Mesenchymal stem cell (in vitro differentiated cells and primary cell): ENCODE data around the gene AFF2.

Experiments used
- DNase-seq: peaks from one replicate; pipeline ENCODE4 v3.0.0-alpha.2; 2013
- H2AFZ ChIP-seq: one replicate; pipeline ENCODE4 v1.6.1; 2013; ENCODE audit warnings: low read depth, mild to moderate bottlenecking, control low read depth, inconsistent platforms, low read length, moderate library complexity
- H2AK5ac ChIP-seq: 2 replicates; pipeline ENCODE4 v1.6.1; 2013; ENCODE audit warnings: low read length, moderate library complexity, mild to moderate bottlenecking, inconsistent platforms; ENCODE audit not compliant: severe bottlenecking
- H2BK120ac ChIP-seq: one replicate; pipeline ENCODE4 v1.6.1; 2013; ENCODE audit warnings: low read depth, mild to moderate bottlenecking, inconsistent platforms, low read length, moderate library complexity
- H2BK12ac ChIP-seq, 2 experiments: one replicate each; pipeline ENCODE4 v1.6.1; 2013; ENCODE audit warnings: inconsistent platforms in 2 of 2, low read length in 2 of 2, mild to moderate bottlenecking in 2 of 2, moderate library complexity in 2 of 2, control low read depth in 1 of 2
- H2BK15ac ChIP-seq: one replicate; pipeline ENCODE4 v1.6.1; 2013; ENCODE audit warnings: mild to moderate bottlenecking, low read depth, inconsistent platforms; ENCODE audit not compliant: poor library complexity, severe bottlenecking
- H2BK5ac ChIP-seq: 2 replicates; pipeline ENCODE4 v1.6.1; 2013; ENCODE audit warnings: low read depth, mild to moderate bottlenecking, low read length, control low read depth, inconsistent platforms; ENCODE audit not compliant: poor library complexity, severe bottlenecking
- H3K14ac ChIP-seq, 2 experiments: one replicate each; pipeline ENCODE4 v1.6.1; 2013; ENCODE audit warnings: inconsistent platforms in 2 of 2, low read length in 2 of 2, control low read depth in 1 of 2, mild to moderate bottlenecking in 1 of 2, moderate library complexity in 1 of 2
- H3K18ac ChIP-seq, 2 experiments: one replicate each; pipeline ENCODE4 v1.6.1; 2013; ENCODE audit warnings: inconsistent platforms in 2 of 2, low read length in 2 of 2, control low read depth in 1 of 2, low read depth in 1 of 2, mild to moderate bottlenecking in 1 of 2
- H3K23ac ChIP-seq, 2 experiments: one replicate each; pipeline ENCODE4 v1.6.1; 2013; ENCODE audit warnings: inconsistent platforms in 2 of 2, low read length in 2 of 2, mild to moderate bottlenecking in 2 of 2, moderate library complexity in 2 of 2, control low read depth in 1 of 2
- H3K27ac ChIP-seq: 2 replicates; pipeline ENCODE4 v1.5.1; 2013; ENCODE audit warnings: mild to moderate bottlenecking, moderate library complexity, low read length, control low read depth, inconsistent platforms; ENCODE audit not compliant: poor library complexity, severe bottlenecking
- H3K27me3 ChIP-seq, 2 experiments: 2 replicates each; pipeline versions ENCODE4 v1.6.1 to v1.7.0; 2013; ENCODE audit warnings: low read length in 2 of 2, mild to moderate bottlenecking in 2 of 2, moderate library complexity in 2 of 2, control low read depth in 1 of 2, inconsistent platforms in 1 of 2; ENCODE audit not compliant: control insufficient read depth in 1 of 2, insufficient read depth in 1 of 2
- H3K36me3 ChIP-seq, 2 experiments: 2 replicates each; pipeline versions ENCODE4 v1.6.1 to v1.7.0; 2013; ENCODE audit warnings: low read length in 2 of 2, control low read depth in 1 of 2, inconsistent platforms in 1 of 2, low read depth in 1 of 2, mild to moderate bottlenecking in 1 of 2; ENCODE audit not compliant: insufficient read depth in 2 of 2, control insufficient read depth in 1 of 2
- H3K4ac ChIP-seq, 2 experiments: one replicate each; pipeline ENCODE4 v1.6.1; 2013; ENCODE audit warnings: inconsistent platforms in 2 of 2, low read length in 2 of 2, mild to moderate bottlenecking in 2 of 2, moderate library complexity in 2 of 2, control low read depth in 1 of 2, low read depth in 1 of 2
- H3K4me1 ChIP-seq: 2 replicates; pipeline ENCODE4 v1.6.1; 2013; ENCODE audit warnings: low read depth, low read length, control low read depth; ENCODE audit not compliant: control insufficient read depth, insufficient read depth
- H3K4me2 ChIP-seq: 2 replicates; pipeline ENCODE4 v1.6.1; 2013; ENCODE audit warnings: low read length, mild to moderate bottlenecking, inconsistent platforms; ENCODE audit not compliant: poor library complexity, severe bottlenecking
- H3K4me3 ChIP-seq, 2 experiments: 2 replicates each; pipeline versions ENCODE4 v1.5.1 to v1.7.0; 2013; ENCODE audit warnings: low read length in 2 of 2, mild to moderate bottlenecking in 2 of 2, control low read depth in 1 of 2, low read depth in 1 of 2; ENCODE audit not compliant: insufficient read depth in 1 of 2
- H3K79me1 ChIP-seq: replicated peaks from 2 replicates; pipeline ENCODE4 v1.6.1; 2013; ENCODE audit warnings: mild to moderate bottlenecking, control low read depth, low read length, inconsistent platforms; ENCODE audit not compliant: poor library complexity, severe bottlenecking
- H3K9ac ChIP-seq: 2 replicates; pipeline ENCODE4 v1.7.0; 2013; ENCODE audit warnings: mild to moderate bottlenecking, low read length, moderate library complexity
- H3K9me3 ChIP-seq: 2 replicates; pipeline ENCODE4 v1.7.0; 2013; ENCODE audit warnings: mild to moderate bottlenecking, low read length; ENCODE audit not compliant: control insufficient read depth
- H4K8ac ChIP-seq: one replicate; pipeline ENCODE4 v1.6.1; 2013; ENCODE audit warnings: inconsistent platforms, mild to moderate bottlenecking, low read length, moderate library complexity
- H4K91ac ChIP-seq: one replicate; pipeline ENCODE4 v1.6.1; 2013; ENCODE audit warnings: mild to moderate bottlenecking, low read length, inconsistent platforms
- WGBS: methylation state at CpG from one replicate; pipeline ENCODE4 v1.1.7; 2013; ENCODE audit warnings: mixed read lengths; 5-methylcytosine and 5-hydroxymethylcytosine counted together

AFF2 gene

GRCh38 chrX:148930206-148930729 lies 429.9 kb downstream of the AFF2 start:
- Histone ChIP-seq H3K9me3 (no peaks in the 10 kb centered on the region), H3K18ac (no peak overlapping the region), H2AFZ (no peak overlapping the region), H3K4me3 (no peak overlapping the region), H3K4ac (no peak overlapping the region), H3K4me2 (no peak overlapping the region), H3K14ac (no peak overlapping the region), H3K27me3 (no peaks in the 10 kb centered on the region), H3K36me3 (no peaks in the 10 kb centered on the region), H2BK15ac (no peak overlapping the region), H4K8ac (no peak overlapping the region), H2BK5ac (no peak overlapping the region), H2BK120ac (no peak overlapping the region), H4K91ac (no peak overlapping the region), H3K4me1 (no peaks in the 10 kb centered on the region), H3K9ac (no peak overlapping the region), H2BK12ac (no peak overlapping the region), H3K79me1 (no peaks in the 10 kb centered on the region), H2AK5ac (no peak overlapping the region), H3K23ac (no peak overlapping the region), H3K27ac (no peak overlapping the region)
- WGBS: 80% methylated on average over 2 of the region's 2 CpGs
- no peak for DNase-seq

- H3K4me3 ChIP-seq: no peak overlapping the region
- no peak overlapping the region for H2BK12ac ChIP-seq
- no peak overlapping the region for H2BK120ac ChIP-seq
- no peak overlapping the region for H3K9ac ChIP-seq
- no peak overlapping the region for H2AK5ac ChIP-seq
- WGBS: 99% methylated on average over 4 of the region's 4 CpGs
- H3K27me3 ChIP-seq: no peaks in the 10 kb centered on the region
- H3K79me1 ChIP-seq: no peaks in the 10 kb centered on the region
- no peak overlapping the region for H3K14ac ChIP-seq
- no peaks in the 10 kb centered on the region for H3K9me3 ChIP-seq
- H4K91ac ChIP-seq: no peak overlapping the region
- H2BK15ac ChIP-seq: no peak overlapping the region
- H3K23ac ChIP-seq: no peak overlapping the region
- no peak overlapping the region for H3K18ac ChIP-seq
- no peak overlapping the region for H2AFZ ChIP-seq
- H3K36me3 ChIP-seq: no peaks in the 10 kb centered on the region
- H3K4me2 ChIP-seq: no peak overlapping the region
- no peak overlapping the region for H3K4ac ChIP-seq
- H4K8ac ChIP-seq: no peak overlapping the region
- DNase-seq: no peak
- no peak overlapping the region for H2BK5ac ChIP-seq
- no peak overlapping the region for H3K27ac ChIP-seq
- H3K4me1 ChIP-seq: no peaks in the 10 kb centered on the region
Measured at GRCh38 chrX:148933881-148934280, 433.5 kb downstream of the AFF2 start.

- 90% methylated on average over 3 of the region's 4 CpGs for WGBS
- no peak overlapping the region for H2BK15ac ChIP-seq
Measured at GRCh38 chrX:148938348-148938747, 437.9 kb downstream of the AFF2 start.

DNA sequence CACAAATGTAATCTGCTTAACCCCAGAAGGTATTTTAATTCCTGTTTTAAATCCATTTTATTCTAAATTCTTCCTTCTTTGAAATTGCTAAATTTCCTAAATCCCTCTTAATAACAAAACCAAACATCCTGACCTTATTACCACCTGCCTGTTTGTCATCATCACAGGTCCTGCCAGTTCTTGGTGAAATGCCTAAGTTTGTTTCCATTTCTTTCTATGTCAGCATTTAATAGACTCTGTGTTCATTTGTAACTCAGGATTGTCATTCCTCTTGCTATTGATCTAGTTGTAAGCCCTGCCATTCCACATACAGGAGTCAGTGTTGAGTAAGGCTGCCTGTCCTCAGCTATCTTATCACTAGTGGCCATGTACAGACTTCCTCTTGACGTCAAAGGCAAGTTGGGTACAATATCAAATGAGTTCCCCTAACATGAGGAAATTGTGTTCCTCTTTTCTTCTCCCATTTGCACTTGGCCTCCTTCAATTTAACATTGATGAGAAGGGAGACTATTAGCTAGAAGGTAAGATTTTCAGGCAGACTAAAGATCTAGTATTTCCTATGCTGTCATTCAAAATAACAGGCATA lies 440.1 kb downstream of the AFF2 start:
- Histone ChIP-seq H3K4me3 (no peak overlapping the region), H2BK120ac (no peak overlapping the region), H2BK5ac (no peak overlapping the region)

More at GRCh38 chrX:148938348-148938747, 437.9 kb downstream of the AFF2 start:
- Histone ChIP-seq H3K4me3 (no peak overlapping the region), H3K23ac (no peak overlapping the region), H3K4me1 (no peaks in the 10 kb centered on the region), H3K14ac (no peak overlapping the region), H3K36me3 (no peaks in the 10 kb centered on the region), H3K79me1 (no peaks in the 10 kb centered on the region), H3K18ac (no peak overlapping the region), H4K8ac (no peak overlapping the region), H3K27me3 (peaks cover 0 to under 1% of the 10 kb centered on the region in 2 experiments), H2BK120ac (no peak overlapping the region), H4K91ac (no peak overlapping the region), H2AFZ (no peak overlapping the region), H3K4me2 (no peak overlapping the region), H2BK5ac (no peak overlapping the region), H2AK5ac (no peak overlapping the region), H3K27ac (no peak overlapping the region), H3K9me3 (no peaks in the 10 kb centered on the region), H2BK12ac (no peak overlapping the region), H3K9ac (no peak overlapping the region), H3K4ac (no peak overlapping the region)
- no peak for DNase-seq

More for the DNA sequence above, 440.1 kb downstream of the AFF2 start:
- Histone ChIP-seq H3K27ac (no peak overlapping the region), H3K9ac (no peak overlapping the region), H4K8ac (no peak overlapping the region), H3K14ac (no peak overlapping the region), H4K91ac (no peak overlapping the region), H2AFZ (no peak overlapping the region), H3K23ac (no peak overlapping the region), H2AK5ac (no peak overlapping the region), H3K79me1 (no peaks in the 10 kb centered on the region), H3K4me1 (no peaks in the 10 kb centered on the region), H3K4ac (no peak overlapping the region), H2BK15ac (no peak overlapping the region), H3K18ac (no peak overlapping the region), H3K4me2 (no peak overlapping the region), H3K9me3 (no peaks in the 10 kb centered on the region), H2BK12ac (no peak overlapping the region), H3K36me3 (no peaks in the 10 kb centered on the region), H3K27me3 (peaks cover 0 to 3% of the 10 kb centered on the region in 2 experiments)
- no peak for DNase-seq
- WGBS: no CpG with 5 or more reads among the region's 1 CpG
